ENCODE data around the gene ITGA2. TPM values are rescaled to one million over a fixed set of nuclear protein-coding genes. Genes with fewer than 3 reads are reported as not detected.

Gene ITGA2
- total RNA-seq, 1 donor from 2014 or later: 5.5 TPM

GRCh38 chr5:52988335-52989024, 672 bp upstream of the ITGA2 start:
- DNase-seq: no peak

- DNase-seq: peak; percentile 57
Measured at GRCh38 chr5:52989781-52990527, 802 bp downstream of the ITGA2 start.

GRCh38 chr5:52990528-52990925, 1.4 kb downstream of the ITGA2 start:
- DNase-seq: no peak

- DNase-seq: no peak
Measured at GRCh38 chr5:52993367-52993766, 4.2 kb downstream of the ITGA2 start.

- no peak for DNase-seq
Measured at GRCh38 chr5:52994266-52994665, 5.1 kb downstream of the ITGA2 start.

GRCh38 chr5:52995095-52995494, 5.9 kb downstream of the ITGA2 start:
- no peak for DNase-seq

- DNase-seq: no peak
Measured at GRCh38 chr5:52995914-52996313, 6.8 kb downstream of the ITGA2 start.

GRCh38 chr5:52996979-52997378, 7.8 kb downstream of the ITGA2 start:
- no peak for DNase-seq

- peak; percentile 61 for DNase-seq
Measured at GRCh38 chr5:52997424-52997823, 8.3 kb downstream of the ITGA2 start.

GRCh38 chr5:52998552-52999313, 9.6 kb downstream of the ITGA2 start:
- no peak for DNase-seq

- no peak for DNase-seq
Measured at GRCh38 chr5:52999344-52999949, 10.3 kb downstream of the ITGA2 start.

- DNase-seq: no peak
Measured at GRCh38 chr5:53001541-53001940, 12.4 kb downstream of the ITGA2 start.

- no peak for DNase-seq
Measured at GRCh38 chr5:53002491-53002890, 13.3 kb downstream of the ITGA2 start.

- DNase-seq: no peak
Measured at GRCh38 chr5:53003144-53003543, 14.0 kb downstream of the ITGA2 start.

GRCh38 chr5:53006911-53007890, 18.0 kb downstream of the ITGA2 start:
- no peak for DNase-seq

- DNase-seq: no peak
Measured at GRCh38 chr5:53008751-53009150, 19.6 kb downstream of the ITGA2 start.

GRCh38 chr5:53009816-53010215, 20.7 kb downstream of the ITGA2 start:
- DNase-seq: no peak

- DNase-seq: no peak
Measured at GRCh38 chr5:53010814-53011213, 21.7 kb downstream of the ITGA2 start.

- DNase-seq: no peak
Measured at GRCh38 chr5:53011233-53011632, 22.1 kb downstream of the ITGA2 start.

GRCh38 chr5:53013857-53014256, 24.7 kb downstream of the ITGA2 start:
- no peak for DNase-seq

- DNase-seq: peak; percentile 36
Measured at GRCh38 chr5:53017383-53017782, 28.2 kb downstream of the ITGA2 start.
